Transverse colon (tissue), 4 donors: Measurements from ENCODE around the gene DOK1. TPM values are rescaled to one million over a fixed set of nuclear protein-coding genes. Genes with fewer than 3 reads are reported as not detected.

Experiments used
- DNase-seq: peaks from one replicate; pipeline ENCODE4 v3.0.0-alpha.2; 2019
- H3K27ac ChIP-seq, 4 donors: fragments of 200-600 bp; sonication (generic); 2 replicates each; pipeline ENCODE4 v1.5.1; 2016 to 2018; ENCODE audit warnings: inconsistent platforms in 4 of 4
- H3K27me3 ChIP-seq: fragments of 200-600 bp; sonication (generic); 2 replicates; pipeline ENCODE4 v1.5.1; 2017; ENCODE audit warnings: inconsistent platforms
- H3K36me3 ChIP-seq, 4 donors: fragments of 200-600 bp; sonication (generic); 2 replicates each; pipeline ENCODE4 v1.5.1; 2017 to 2019; ENCODE audit warnings: inconsistent platforms in 4 of 4
- H3K4me1 ChIP-seq, 4 donors: fragments of 200-600 bp; sonication (generic); 2 replicates each; pipeline ENCODE4 v1.5.1; 2017 to 2020; ENCODE audit warnings: inconsistent platforms in 4 of 4
- H3K4me3 ChIP-seq, 4 donors: fragments of 200-600 bp; sonication (generic); 1 replicate in 1 of 4; 2 replicates in 3 of 4; pipeline versions ENCODE4 v1.5.1 to v1.6.1; 2017 to 2019; ENCODE audit warnings: inconsistent platforms in 4 of 4
- H3K9me3 ChIP-seq, 2 donors: fragments of 200-600 bp; sonication (generic); 2 replicates each; pipeline ENCODE4 v1.5.1; 2017 to 2019; ENCODE audit warnings: inconsistent platforms in 2 of 2
- EP300 ChIP-seq: sonication (generic); formaldehyde crosslinking; IDR thresholded peaks from one replicate; pipeline ENCODE4 v1.6.1; 2017; ENCODE audit warnings: antibody characterized with exemption, low read depth
- POLR2A ChIP-seq: fragments of 450-650 bp; IDR thresholded peaks from one replicate; pipeline ENCODE4 v1.6.1; 2016; ENCODE audit warnings: antibody characterized with exemption, mild to moderate bottlenecking, moderate library complexity
- POLR2AphosphoS5 ChIP-seq, 3 donors: sonication (generic); formaldehyde crosslinking; IDR thresholded peaks; one replicate each; pipeline ENCODE4 v1.6.1; 2016; ENCODE audit warnings: antibody characterized with exemption in 3 of 3
- WGBS, 2 donors: methylation state at CpG; one replicate each; pipeline ENCODE4 v1.1.5; 2018; ENCODE audit warnings: low coverage in 1 of 2; 5-methylcytosine and 5-hydroxymethylcytosine counted together
- in situ Hi-C, 4 donors: fragments of 200-750 bp; cut with MboI; loops; one replicate each; pipeline versions ENCODE4 v1.15.0 to v1.15.1; 2017; ENCODE audit warnings: low sequenced_read_pairs in 3 of 4, low pct_ligation_motif_present in 1 of 4, low pct_unique_long_range_greater_than_20kb in 1 of 4
- intact Hi-C: fragments of 100-400 bp; cut with DNase I; formaldehyde crosslinking; loops from one replicate; pipeline ENCODE4 v1.15.1; 2023; ENCODE audit warnings: low total_unique reads
- total RNA-seq, 4 donors: library from RNA; depleted of rRNA; stranded (reverse); fragments of >200 nt; gene quantifications; one replicate each; pipeline ENCODE4 v1.1.0, GENCODE V29; 2016
- TF ChIP-seq, protein P1 (sequence below), 5 experiments: fragments of 200-600 bp in 3 of 5; fragments of 450-650 bp in 2 of 5; sonication (generic) in 3 of 5; IDR thresholded peaks; 1 replicate in 2 of 5; 2 replicates in 3 of 5; pipeline ENCODE4 v1.5.1; 2016 to 2017; ENCODE audit warnings: antibody characterized with exemption in 5 of 5, inconsistent platforms in 3 of 5, mild to moderate bottlenecking in 2 of 5, moderate library complexity in 1 of 5

Gene DOK1
- total RNA-seq, 4 donors from 2014 or later = 14.7 to 21.3 (median 20.1) TPM

GRCh38 chr2:74602586-74603281 lies 48.2 kb downstream of the DOK1 start:
- WGBS, 2 donors = 44 to 63% methylated on average over 1 of the region's 1 CpG
- Histone ChIP-seq H3K27ac (no peak overlapping the region), H3K4me1 (no peaks in the 10 kb centered on the region), H3K36me3 (no peaks in the 10 kb centered on the region), H3K4me3 (no peak overlapping the region), H3K9me3 (no peaks in the 10 kb centered on the region), H3K27me3 (peaks cover 33% of the 10 kb centered on the region)
- TF ChIP-seq EP300 = no peak
- TF ChIP-seq, protein P1, sequence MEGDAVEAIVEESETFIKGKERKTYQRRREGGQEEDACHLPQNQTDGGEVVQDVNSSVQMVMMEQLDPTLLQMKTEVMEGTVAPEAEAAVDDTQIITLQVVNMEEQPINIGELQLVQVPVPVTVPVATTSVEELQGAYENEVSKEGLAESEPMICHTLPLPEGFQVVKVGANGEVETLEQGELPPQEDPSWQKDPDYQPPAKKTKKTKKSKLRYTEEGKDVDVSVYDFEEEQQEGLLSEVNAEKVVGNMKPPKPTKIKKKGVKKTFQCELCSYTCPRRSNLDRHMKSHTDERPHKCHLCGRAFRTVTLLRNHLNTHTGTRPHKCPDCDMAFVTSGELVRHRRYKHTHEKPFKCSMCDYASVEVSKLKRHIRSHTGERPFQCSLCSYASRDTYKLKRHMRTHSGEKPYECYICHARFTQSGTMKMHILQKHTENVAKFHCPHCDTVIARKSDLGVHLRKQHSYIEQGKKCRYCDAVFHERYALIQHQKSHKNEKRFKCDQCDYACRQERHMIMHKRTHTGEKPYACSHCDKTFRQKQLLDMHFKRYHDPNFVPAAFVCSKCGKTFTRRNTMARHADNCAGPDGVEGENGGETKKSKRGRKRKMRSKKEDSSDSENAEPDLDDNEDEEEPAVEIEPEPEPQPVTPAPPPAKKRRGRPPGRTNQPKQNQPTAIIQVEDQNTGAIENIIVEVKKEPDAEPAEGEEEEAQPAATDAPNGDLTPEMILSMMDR (IDR thresholded peaks at IDR 0.05) = no peak
- TF ChIP-seq POLR2A = no peak
- no peak for TF ChIP-seq POLR2AphosphoS5 (IDR thresholded peaks at IDR 0.05)
- no peak for DNase-seq
- in situ Hi-C loops (no loop called here), intact Hi-C loops (no loop called here)

- 58 to 69% methylated on average over 7 of the region's 7 CpGs for WGBS, 2 donors
- in situ Hi-C loops = no loop called here
Observed at GRCh38 chr2:74603282-74604000, 48.9 kb downstream of the DOK1 start.

DNA sequence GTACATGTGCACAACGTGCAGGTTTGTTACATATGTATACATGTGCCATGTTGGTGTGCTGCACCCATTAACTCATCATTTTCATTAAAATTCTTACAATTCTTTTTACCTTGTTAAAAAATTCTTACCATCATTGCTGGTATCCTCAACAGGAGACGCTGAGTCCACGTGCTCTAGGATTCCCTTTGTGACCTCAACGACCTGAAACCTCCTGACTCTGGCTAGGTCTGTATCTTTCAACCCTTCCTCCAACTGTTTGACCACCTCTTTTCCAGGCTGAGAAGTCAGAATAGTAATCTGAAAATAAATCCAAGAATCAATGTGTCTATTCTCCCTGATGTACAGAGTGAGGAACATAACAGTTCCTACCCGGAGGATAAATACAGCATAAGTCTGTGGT lies 52.4 kb downstream of the DOK1 start:
- no peak overlapping the region for H3K4me3 ChIP-seq
- H3K27ac ChIP-seq = no peak overlapping the region
- no peaks in the 10 kb centered on the region for H3K36me3 ChIP-seq
- no peaks in the 10 kb centered on the region for H3K9me3 ChIP-seq
- H3K4me1 ChIP-seq = no peaks in the 10 kb centered on the region
- in situ Hi-C loops (no loop called here), intact Hi-C loops (no loop called here)
- TF ChIP-seq, protein P1 (IDR thresholded peaks at IDR 0.05) = no peak
- DNase-seq = no peak
- H3K27me3 ChIP-seq = peaks cover 17% of the 10 kb centered on the region
- WGBS, 2 donors = 32 to 48% methylated on average over 3 to 5 of the region's 5 CpGs

More at GRCh38 chr2:74603282-74604000, 48.9 kb downstream of the DOK1 start:
- DNase-seq = no peak
- intact Hi-C loops = no loop called here
- peaks cover 33% of the 10 kb centered on the region for H3K27me3 ChIP-seq
- H3K27ac ChIP-seq = no peak overlapping the region
- H3K4me3 ChIP-seq = no peak overlapping the region
- H3K4me1 ChIP-seq = no peaks in the 10 kb centered on the region
- TF ChIP-seq EP300 = no peak
- TF ChIP-seq, protein P1 (IDR thresholded peaks at IDR 0.05) = no peak
- no peak for TF ChIP-seq POLR2A
- TF ChIP-seq POLR2AphosphoS5 (IDR thresholded peaks at IDR 0.05) = no peak
- H3K36me3 ChIP-seq = no peaks in the 10 kb centered on the region
- H3K9me3 ChIP-seq = no peaks in the 10 kb centered on the region

Other genes with a start within 250 kb of the DOK1 start
- gene SLC4A5, start 211.3 kb upstream of the DOK1 start, total RNA-seq = 1 to 10 TPM in 3 of 4 donors, under 1 TPM in 1; 0.37 to 6.1 (median 3.5) TPM
- 100 to 1,000 TPM; 109 to 134 (median 122) TPM for gene DCTN1, start 174.4 kb upstream of the DOK1 start, total RNA-seq
- 1 to 10 TPM in 1 of 4 donors, under 1 TPM in 1, not detected in 2; 0.82 to 1.3 TPM for gene C2orf81, start 133.1 kb upstream of the DOK1 start, total RNA-seq
- 1 to 10 TPM in 2 of 4 donors, not detected in 2; 2.3 to 7.0 TPM for gene WDR54, start 133.0 kb upstream of the DOK1 start, total RNA-seq
- 10 to 100 TPM; 29.7 to 46.4 (median 41.9) TPM for gene RTKN, start 112.8 kb upstream of the DOK1 start, total RNA-seq
- 10 to 100 TPM; 12.9 to 53.9 (median 34.5) TPM for gene INO80B, start 99.6 kb upstream of the DOK1 start, total RNA-seq
- 100 to 1,000 TPM in 1 of 4 donors, 10 to 100 TPM in 3; 59.5 to 101 (median 62.7) TPM for gene WBP1, start 96.3 kb upstream of the DOK1 start, total RNA-seq
- 10 to 100 TPM; 54.8 to 76.7 (median 58.9) TPM for gene MOGS, start 89.3 kb upstream of the DOK1 start, total RNA-seq
- gene MRPL53, start 82.0 kb upstream of the DOK1 start, total RNA-seq = 100 to 1,000 TPM in 1 of 4 donors, 10 to 100 TPM in 3; 23.2 to 170 (median 26.3) TPM
- 10 to 100 TPM; 49.7 to 93.1 (median 71.6) TPM for gene CCDC142, start 71.7 kb upstream of the DOK1 start, total RNA-seq
- 10 to 100 TPM; 16.9 to 36.0 (median 32.0) TPM for gene TTC31, start 71.6 kb upstream of the DOK1 start, total RNA-seq
- 1 to 10 TPM in 2 of 4 donors, under 1 TPM in 1, not detected in 1; 0.80 to 3.8 (median 1.6) TPM for gene LBX2, start 55.1 kb upstream of the DOK1 start, total RNA-seq
- 10 to 100 TPM in 3 of 4 donors, 1 to 10 TPM in 1; 3.7 to 23.9 (median 19.3) TPM for gene PCGF1, start 47.0 kb upstream of the DOK1 start, total RNA-seq
- 1 to 10 TPM in 1 of 4 donors, under 1 TPM in 1, not detected in 2; 0.96 to 2.5 TPM for gene TLX2, start 40.3 kb upstream of the DOK1 start, total RNA-seq
- gene DQX1, start 28.5 kb upstream of the DOK1 start, total RNA-seq = 100 to 1,000 TPM in 1 of 4 donors, 10 to 100 TPM in 3; 32.4 to 194 (median 53.1) TPM
- 100 to 1,000 TPM; 164 to 264 (median 189) TPM for gene AUP1, start 25.0 kb upstream of the DOK1 start, total RNA-seq
- 10 to 100 TPM in 3 of 4 donors, 1 to 10 TPM in 1; 8.6 to 29.6 (median 21.0) TPM for gene HTRA2, start 24.8 kb upstream of the DOK1 start, total RNA-seq
- gene LOXL3, start 778 bp upstream of the DOK1 start, total RNA-seq = 1 to 10 TPM; 1.6 to 4.1 (median 3.0) TPM
- under 1 TPM in 1 of 4 donors, not detected in 3; 0.27 TPM for gene M1AP, start 93.6 kb downstream of the DOK1 start, total RNA-seq
- 1 to 10 TPM in 3 of 4 donors, under 1 TPM in 1; 0.75 to 5.7 (median 3.6) TPM for gene SEMA4F, start 99.5 kb downstream of the DOK1 start, total RNA-seq